NCI-H2081 (cell line): ENCODE results near the gene ANP32E.
A peak's percentile ranks its signal among the peaks of the same experiment; 100 is the strongest.
"Not testable (repeated sequence)": the region's sequence is repeated elsewhere in the genome, so short reads cannot be mapped to it uniquely, and the experiment has no call there.

Source experiments
- DNase-seq, 2 experiments: peaks; one replicate each; lab custom pipeline; 2025; lab: John Stamatoyannopoulos, UW

The ANP32E gene

GRCh38 chr1:150213170-150214098 is 22.5 kb downstream of the ANP32E start:
- peak; percentile 97 to 99 for DNase-seq

DNA sequence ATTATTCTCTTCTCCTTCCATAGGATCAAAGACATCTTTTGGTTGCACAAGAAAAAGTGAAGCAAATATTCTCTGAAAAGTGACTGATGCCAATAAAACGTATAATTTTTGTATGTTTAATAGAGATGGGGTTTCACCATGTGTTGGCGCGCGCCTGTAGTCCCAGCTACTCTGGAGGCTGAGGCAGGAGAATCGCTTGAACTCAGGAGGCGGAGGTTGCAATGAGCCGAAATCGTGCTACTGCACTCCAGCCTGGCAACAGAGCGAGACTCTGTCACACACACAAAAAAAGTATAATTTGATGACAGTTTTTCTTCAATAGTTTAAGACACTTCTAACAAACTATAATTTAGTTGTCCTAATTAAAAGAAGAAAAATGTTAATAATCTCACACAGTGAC is 23.8 kb downstream of the ANP32E start:
- no peak for DNase-seq

DNA sequence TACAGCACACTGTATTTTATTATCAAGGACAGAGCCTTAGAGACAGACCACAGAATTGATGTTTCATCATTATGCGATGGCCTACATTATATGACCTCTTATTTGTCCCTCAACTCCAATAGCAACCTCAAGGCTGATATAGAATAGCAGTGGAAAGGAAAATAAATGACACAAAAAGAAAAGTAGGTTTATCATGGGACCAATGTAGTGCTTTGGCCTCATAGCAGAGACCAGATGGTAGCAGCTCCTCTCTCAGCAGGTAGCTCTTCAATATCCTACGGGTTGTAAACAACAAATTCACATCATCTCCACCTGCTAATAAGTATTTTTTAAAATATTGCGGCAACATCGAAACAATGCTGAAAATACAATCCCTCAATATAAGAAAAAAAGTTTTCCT is 25.2 kb downstream of the ANP32E start:
- no peak for DNase-seq

DNA sequence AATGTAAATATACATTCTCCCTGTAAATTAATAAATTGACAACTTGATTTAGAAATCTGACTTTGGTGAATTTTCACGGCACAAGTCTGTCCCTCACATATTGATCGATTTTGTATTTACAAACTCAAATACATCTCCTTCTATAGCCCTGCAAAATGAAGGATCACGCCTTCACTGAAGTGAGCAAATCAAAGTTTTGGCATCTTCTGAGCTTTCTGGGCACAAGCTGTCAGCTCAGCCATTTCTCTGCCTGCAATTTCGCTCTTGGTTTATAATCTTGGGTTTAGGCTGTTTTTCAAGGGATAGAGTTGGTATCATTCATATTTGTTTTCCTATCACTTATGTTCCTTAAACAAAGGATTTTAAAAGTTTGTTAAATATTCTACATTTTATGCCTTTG is 25.8 kb downstream of the ANP32E start:
- no peak for DNase-seq

DNA sequence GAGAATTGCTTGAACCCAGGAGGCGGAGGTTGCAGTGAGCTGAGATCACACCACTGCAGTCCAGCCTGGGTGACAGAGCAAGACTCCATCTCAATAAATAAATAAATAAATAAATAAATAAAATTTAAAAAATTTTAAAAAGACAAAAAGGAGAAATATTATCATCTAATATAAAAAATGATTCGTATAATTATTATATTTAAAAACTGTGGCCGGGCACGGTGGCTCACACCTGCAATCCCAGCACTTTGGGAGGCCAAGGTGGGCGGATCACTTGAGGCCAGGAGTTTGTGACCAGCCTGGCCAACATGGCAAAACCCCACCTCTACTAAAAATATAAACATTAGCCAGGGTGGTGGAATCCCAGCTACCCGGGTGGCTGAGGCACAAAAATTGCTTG is 27.5 kb downstream of the ANP32E start:
- DNase-seq = not testable (repeated sequence)

DNA sequence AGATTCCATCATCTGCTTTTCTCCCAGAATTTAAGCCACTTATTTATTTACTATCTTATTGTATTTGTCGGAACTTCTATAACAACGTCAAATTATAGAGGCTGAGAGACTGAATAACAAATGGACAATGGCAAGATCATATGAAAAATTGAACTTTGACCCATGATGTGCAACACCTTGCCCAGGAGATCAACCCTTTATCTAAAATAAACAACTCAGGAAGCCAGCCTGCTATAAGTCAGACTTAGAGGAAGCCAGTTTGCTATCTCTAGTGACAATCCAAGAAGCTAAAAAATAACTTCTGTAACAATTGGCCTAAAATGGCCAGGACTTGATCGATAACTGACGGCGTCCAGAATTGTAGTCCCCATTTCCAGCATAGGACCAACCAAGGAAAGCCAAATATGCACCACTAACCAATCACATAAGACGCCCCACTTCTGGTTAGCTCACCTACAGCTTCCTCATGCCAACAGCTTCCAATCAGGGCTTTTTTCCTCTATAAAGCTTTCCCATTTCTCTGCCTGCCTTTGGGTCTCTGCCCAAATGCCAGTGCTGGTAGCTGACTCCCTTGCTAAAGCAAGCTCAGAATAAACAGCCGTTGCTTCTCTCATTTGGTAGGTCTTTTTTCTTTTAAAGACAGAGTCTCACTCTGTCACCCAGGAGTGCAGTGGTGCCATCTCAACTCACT is 28.5 kb downstream of the ANP32E start:
- no peak for DNase-seq

GRCh38 chr1:150196417-150196816 is 39.5 kb downstream of the ANP32E start:
- no peak for DNase-seq

GRCh38 chr1:150194381-150195031 is 41.4 kb downstream of the ANP32E start:
- DNase-seq = no peak

GRCh38 chr1:150192012-150192411 is 43.9 kb downstream of the ANP32E start:
- DNase-seq = no peak

- DNase-seq = no peak
Observed at GRCh38 chr1:150187560-150187931, 48.4 kb downstream of the ANP32E start.

- DNase-seq = peak; percentile 57 to 66
Observed at GRCh38 chr1:150186789-150187559, 48.9 kb downstream of the ANP32E start.

DNA sequence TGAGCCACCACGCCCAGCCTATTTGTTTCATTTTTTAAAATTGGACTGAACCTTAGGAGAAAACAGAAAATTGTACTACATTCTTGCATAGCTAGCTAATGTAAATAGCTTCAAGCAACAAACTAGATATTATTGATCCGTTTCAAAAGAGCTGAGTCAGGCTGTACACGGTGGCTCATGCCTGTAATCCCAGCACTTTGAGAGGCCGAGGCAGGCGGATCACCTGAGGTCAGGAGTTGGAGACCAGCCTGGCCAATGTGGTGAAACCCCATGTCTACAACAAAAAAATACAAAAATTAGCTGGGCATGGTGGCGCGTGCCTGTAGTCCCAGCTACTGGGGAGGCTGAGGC is 49.5 kb downstream of the ANP32E start:
- not testable (repeated sequence) for DNase-seq

DNA sequence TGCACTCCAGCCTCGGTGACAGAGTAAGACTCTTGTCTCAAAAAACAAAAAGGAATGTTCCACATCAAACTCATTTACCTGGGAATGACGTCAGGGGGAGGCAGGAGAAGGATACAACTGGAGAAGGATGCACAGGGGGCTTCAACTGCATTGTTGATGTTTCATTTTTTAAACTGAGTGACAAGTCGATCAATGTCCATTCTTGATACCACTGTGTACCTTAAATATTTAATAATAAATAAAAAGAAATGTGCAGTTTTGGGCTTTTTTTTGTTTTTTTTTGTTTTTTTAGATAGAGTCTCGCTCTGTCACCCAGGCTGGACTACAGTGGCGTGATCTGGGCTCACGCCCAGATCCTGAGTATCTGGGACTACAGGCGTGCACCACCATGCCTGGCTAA is 50.4 kb downstream of the ANP32E start:
- DNase-seq = no peak

DNA sequence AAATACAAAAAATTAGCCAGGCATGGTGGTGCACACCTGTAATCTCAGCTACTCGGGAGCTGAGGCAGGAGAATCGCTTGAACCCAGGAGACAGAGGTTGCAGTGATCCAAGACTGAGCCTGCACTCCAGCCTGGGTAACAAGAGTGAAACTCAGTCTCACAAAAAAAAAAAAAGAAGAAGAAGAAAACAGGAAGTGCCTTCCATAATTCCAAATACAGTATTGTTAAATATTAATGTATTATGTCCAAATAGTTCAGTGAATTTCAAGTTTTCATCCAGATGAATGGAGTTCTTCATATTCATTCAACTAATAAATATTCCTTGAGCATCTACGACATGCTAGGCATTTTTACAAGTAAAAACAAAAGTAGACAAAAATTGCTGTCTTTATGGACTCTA is 52.9 kb downstream of the ANP32E start:
- DNase-seq = no peak

GRCh38 chr1:150182247-150182646 is 53.7 kb downstream of the ANP32E start:
- DNase-seq = no peak

- DNase-seq = no peak
Observed at GRCh38 chr1:150180474-150180873, 55.4 kb downstream of the ANP32E start.

DNA sequence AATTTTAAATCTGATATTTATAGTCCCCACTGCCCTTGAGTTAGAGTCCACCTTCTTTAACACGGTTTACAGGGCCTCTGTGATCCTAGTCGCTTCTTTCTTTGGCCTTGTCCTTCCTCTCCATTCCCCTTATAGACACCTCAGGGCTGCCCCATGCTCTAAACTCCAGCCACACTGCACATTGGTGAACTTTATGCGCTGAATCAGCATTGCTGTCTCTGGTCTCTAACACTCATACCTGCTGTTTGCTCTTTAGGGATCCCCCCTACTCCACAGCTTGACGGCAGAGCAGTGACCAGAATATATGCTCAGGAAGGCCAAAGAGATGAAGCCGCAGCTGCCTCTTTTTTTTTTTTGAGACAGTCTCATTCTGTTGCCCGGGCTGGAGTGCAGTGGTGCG is 56.0 kb downstream of the ANP32E start:
- no peak for DNase-seq

- DNase-seq = no peak
Observed at GRCh38 chr1:150178548-150178947, 57.4 kb downstream of the ANP32E start.

DNA sequence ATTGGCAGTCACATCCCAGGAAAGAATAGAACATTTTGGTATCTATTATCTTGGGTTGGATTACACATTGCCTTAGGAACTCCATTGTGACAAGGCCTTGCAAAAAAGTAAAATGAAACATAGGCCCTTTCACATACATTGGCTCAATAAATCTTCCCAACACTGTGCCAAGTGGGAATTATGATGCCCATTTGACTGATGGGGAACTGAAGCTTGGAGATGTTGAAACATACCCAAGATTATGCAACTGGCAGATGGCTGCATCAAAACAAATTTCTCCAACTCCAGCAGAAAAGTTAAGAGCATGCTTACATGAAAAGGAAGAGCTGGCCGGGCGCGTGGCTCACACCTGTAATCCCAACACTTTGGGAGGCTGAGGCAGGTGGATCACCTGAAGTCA is 59.3 kb downstream of the ANP32E start:
- no peak for DNase-seq

GRCh38 chr1:150173141-150173585 is 62.7 kb downstream of the ANP32E start:
- no peak for DNase-seq

DNA sequence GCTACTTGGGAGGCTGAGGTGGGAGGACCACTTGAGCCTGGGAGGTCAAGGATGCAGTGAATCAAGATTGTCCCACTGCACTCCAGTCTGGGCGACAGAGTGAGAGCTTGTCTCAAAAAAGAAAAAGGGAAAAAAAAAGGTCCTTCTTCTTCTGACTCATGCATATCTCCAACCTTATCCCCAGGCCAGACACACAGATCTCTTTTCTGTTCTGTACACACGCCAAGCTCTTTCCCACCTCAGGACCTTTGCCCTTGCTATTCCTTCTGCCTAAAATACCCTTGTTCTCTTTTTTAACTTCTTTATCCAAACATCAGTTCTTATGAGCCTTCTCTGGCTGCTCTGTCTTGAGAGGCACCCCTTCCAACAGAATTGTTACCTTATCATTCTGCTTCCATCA is 64.1 kb downstream of the ANP32E start:
- DNase-seq = no peak

GRCh38 chr1:150168960-150169601 is 66.8 kb downstream of the ANP32E start:
- DNase-seq = peak; percentile 70 to 75
